ENCODE measurements around the gene KCNMB4.

KCNMB4 gene

GRCh38 chr12:70443062-70443673 is 77.1 kb downstream of the KCNMB4 start:
- H2AFZ ChIP-seq (ENCODE audit: low read length), result no peak overlapping the region
- H2BK15ac ChIP-seq (ENCODE audit: low read length), result no peak overlapping the region
- H3K9me3 ChIP-seq (replicated peaks in 1 of 2; ENCODE audit: control insufficient read depth in 2 of 2, insufficient read depth in 1 of 2, low read depth in 1 of 2, low read length in 2 of 2), result no peaks in the 10 kb centered on the region
- no peak overlapping the region for H3K9ac ChIP-seq (ENCODE audit: low read depth, low read length, poor library complexity)
- WGBS, 2 donors (ENCODE audit: extremely low coverage in 2 of 2, insufficient read length in 2 of 2, insufficient replicate concordance in 1 of 2), result no CpG with 5 or more reads among the region's 1 CpG
- no peak overlapping the region for H2BK5ac ChIP-seq (ENCODE audit: low read length)
- no peaks in the 10 kb centered on the region for H3K4me1 ChIP-seq (ENCODE audit: control insufficient read depth in 2 of 2, insufficient read depth in 1 of 2, low read depth in 1 of 2, low read length in 2 of 2)
- no peaks in the 10 kb centered on the region for H3K79me1 ChIP-seq (ENCODE audit: low read depth, low read length)
- H3K4ac ChIP-seq (ENCODE audit: low read length), result no peak overlapping the region
- no peak for DNase-seq (ENCODE audit: low spot score)
- no peak overlapping the region for H4K8ac ChIP-seq (ENCODE audit: low read depth, low read length)
- no peak overlapping the region for H3K27ac ChIP-seq (replicated peaks; ENCODE audit: low read length)
- H3K27me3 ChIP-seq (ENCODE audit: control insufficient read depth in 3 of 3, insufficient read depth in 3 of 3, low read depth in 1 of 3, low read length in 3 of 3), result no peaks in the 10 kb centered on the region
- H2BK120ac ChIP-seq (ENCODE audit: low read depth, low read length), result no peak overlapping the region
- no peak overlapping the region for H2BK12ac ChIP-seq (ENCODE audit: low read length)
- no peak overlapping the region for H3K23ac ChIP-seq (ENCODE audit: low read depth, low read length, poor library complexity)
- H3K14ac ChIP-seq (ENCODE audit: low read length), result no peak overlapping the region
- H3K4me2 ChIP-seq (ENCODE audit: insufficient read depth, low read length, poor library complexity, severe bottlenecking), result no peak overlapping the region
- H3K4me3 ChIP-seq (ENCODE audit: low read length in 2 of 2), result no peak overlapping the region
- no peak overlapping the region for H3K18ac ChIP-seq (ENCODE audit: low read length)
- no peak overlapping the region for H2AK5ac ChIP-seq (ENCODE audit: low read depth, low read length)
- no peaks in the 10 kb centered on the region for H3K36me3 ChIP-seq (replicated peaks in 1 of 2; ENCODE audit: control insufficient read depth in 2 of 2, insufficient read depth in 2 of 2, low read length in 2 of 2)
- H4K91ac ChIP-seq (ENCODE audit: low read depth, low read length, poor library complexity), result no peak overlapping the region

- Histone ChIP-seq H4K8ac (ENCODE audit: low read depth, low read length) (no peak overlapping the region), H3K14ac (ENCODE audit: low read length) (no peak overlapping the region), H2AK5ac (ENCODE audit: low read depth, low read length) (no peak overlapping the region), H2BK120ac (ENCODE audit: low read depth, low read length) (no peak overlapping the region), H2BK5ac (ENCODE audit: low read length) (no peak overlapping the region), H2BK12ac (ENCODE audit: low read length) (no peak overlapping the region), H3K36me3 (replicated peaks in 1 of 2; ENCODE audit: control insufficient read depth in 2 of 2, insufficient read depth in 2 of 2, low read length in 2 of 2) (no peaks in the 10 kb centered on the region), H3K79me1 (ENCODE audit: low read depth, low read length) (no peaks in the 10 kb centered on the region), H3K23ac (ENCODE audit: low read depth, low read length, poor library complexity) (no peak overlapping the region), H3K4me1 (ENCODE audit: control insufficient read depth in 2 of 2, insufficient read depth in 1 of 2, low read depth in 1 of 2, low read length in 2 of 2) (no peaks in the 10 kb centered on the region), H3K4me2 (ENCODE audit: insufficient read depth, low read length, poor library complexity, severe bottlenecking) (no peak overlapping the region), H3K4ac (ENCODE audit: low read length) (no peak overlapping the region), H3K9ac (ENCODE audit: low read depth, low read length, poor library complexity) (no peak overlapping the region), H2AFZ (ENCODE audit: low read length) (no peak overlapping the region), H3K18ac (ENCODE audit: low read length) (no peak overlapping the region), H2BK15ac (ENCODE audit: low read length) (no peak overlapping the region), H3K4me3 (ENCODE audit: low read length in 2 of 2) (no peak overlapping the region), H3K9me3 (replicated peaks in 1 of 2; ENCODE audit: control insufficient read depth in 2 of 2, insufficient read depth in 1 of 2, low read depth in 1 of 2, low read length in 2 of 2) (peaks cover 0 to 5% of the 10 kb centered on the region in 2 donors), H3K27me3 (ENCODE audit: control insufficient read depth in 3 of 3, insufficient read depth in 3 of 3, low read depth in 1 of 3, low read length in 3 of 3) (no peaks in the 10 kb centered on the region), H4K91ac (ENCODE audit: low read depth, low read length, poor library complexity) (no peak overlapping the region), H3K27ac (replicated peaks; ENCODE audit: low read length) (no peak overlapping the region)
- no peak for DNase-seq (ENCODE audit: low spot score)
- WGBS, 2 donors (ENCODE audit: extremely low coverage in 2 of 2, insufficient read length in 2 of 2, insufficient replicate concordance in 1 of 2), result no CpG with 5 or more reads among the region's 4 CpGs
These were observed 78.8 kb downstream of the KCNMB4 start for GRCh38 chr12:70444903-70445302.

DNA sequence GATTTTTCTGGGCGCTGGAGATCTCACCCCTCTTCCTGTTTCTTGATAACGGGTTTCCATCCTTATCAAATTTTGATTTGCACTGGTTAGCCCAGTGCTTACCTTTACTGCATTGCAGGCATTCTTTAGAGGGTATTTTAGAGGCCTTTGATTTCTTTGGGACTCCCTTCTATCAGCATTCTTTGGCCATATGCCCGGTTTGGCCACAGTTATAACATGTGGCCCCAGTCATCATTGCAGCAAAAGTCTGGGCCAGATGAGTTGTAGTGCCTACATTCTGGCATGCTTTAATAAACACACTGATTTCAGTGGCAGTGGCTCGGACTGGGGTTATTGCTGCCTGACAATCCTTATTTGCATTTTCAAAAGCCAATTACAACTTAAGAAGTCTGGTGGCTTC is 82.3 kb downstream of the KCNMB4 start:
- no peak overlapping the region for H4K8ac ChIP-seq (ENCODE audit: low read depth, low read length)
- peaks cover 5 to 11% of the 10 kb centered on the region in 2 donors for H3K9me3 ChIP-seq (replicated peaks in 1 of 2; ENCODE audit: control insufficient read depth in 2 of 2, insufficient read depth in 1 of 2, low read depth in 1 of 2, low read length in 2 of 2)
- H2AK5ac ChIP-seq (ENCODE audit: low read depth, low read length), result no peak overlapping the region
- no peaks in the 10 kb centered on the region for H3K27me3 ChIP-seq (ENCODE audit: control insufficient read depth in 3 of 3, insufficient read depth in 3 of 3, low read depth in 1 of 3, low read length in 3 of 3)
- no peak overlapping the region for H3K27ac ChIP-seq (replicated peaks; ENCODE audit: low read length)
- H2AFZ ChIP-seq (ENCODE audit: low read length), result no peak overlapping the region
- H3K9ac ChIP-seq (ENCODE audit: low read depth, low read length, poor library complexity), result no peak overlapping the region
- WGBS, 2 donors (ENCODE audit: extremely low coverage in 2 of 2, insufficient read length in 2 of 2, insufficient replicate concordance in 1 of 2), result no CpG with 5 or more reads among the region's 4 CpGs
- H3K18ac ChIP-seq (ENCODE audit: low read length), result no peak overlapping the region
- H4K91ac ChIP-seq (ENCODE audit: low read depth, low read length, poor library complexity), result no peak overlapping the region
- no peaks in the 10 kb centered on the region for H3K79me1 ChIP-seq (ENCODE audit: low read depth, low read length)
- no peak overlapping the region for H2BK15ac ChIP-seq (ENCODE audit: low read length)
- no peak overlapping the region for H3K4me2 ChIP-seq (ENCODE audit: insufficient read depth, low read length, poor library complexity, severe bottlenecking)
- no peak overlapping the region for H3K4me3 ChIP-seq (ENCODE audit: low read length in 2 of 2)
- no peaks in the 10 kb centered on the region for H3K4me1 ChIP-seq (ENCODE audit: control insufficient read depth in 2 of 2, insufficient read depth in 1 of 2, low read depth in 1 of 2, low read length in 2 of 2)
- H3K14ac ChIP-seq (ENCODE audit: low read length), result no peak overlapping the region
- no peaks in the 10 kb centered on the region for H3K36me3 ChIP-seq (replicated peaks in 1 of 2; ENCODE audit: control insufficient read depth in 2 of 2, insufficient read depth in 2 of 2, low read length in 2 of 2)
- DNase-seq (ENCODE audit: low spot score), result no peak
- H3K4ac ChIP-seq (ENCODE audit: low read length), result no peak overlapping the region
- no peak overlapping the region for H3K23ac ChIP-seq (ENCODE audit: low read depth, low read length, poor library complexity)
- H2BK5ac ChIP-seq (ENCODE audit: low read length), result no peak overlapping the region
- H2BK120ac ChIP-seq (ENCODE audit: low read depth, low read length), result no peak overlapping the region
- H2BK12ac ChIP-seq (ENCODE audit: low read length), result no peak overlapping the region

DNA sequence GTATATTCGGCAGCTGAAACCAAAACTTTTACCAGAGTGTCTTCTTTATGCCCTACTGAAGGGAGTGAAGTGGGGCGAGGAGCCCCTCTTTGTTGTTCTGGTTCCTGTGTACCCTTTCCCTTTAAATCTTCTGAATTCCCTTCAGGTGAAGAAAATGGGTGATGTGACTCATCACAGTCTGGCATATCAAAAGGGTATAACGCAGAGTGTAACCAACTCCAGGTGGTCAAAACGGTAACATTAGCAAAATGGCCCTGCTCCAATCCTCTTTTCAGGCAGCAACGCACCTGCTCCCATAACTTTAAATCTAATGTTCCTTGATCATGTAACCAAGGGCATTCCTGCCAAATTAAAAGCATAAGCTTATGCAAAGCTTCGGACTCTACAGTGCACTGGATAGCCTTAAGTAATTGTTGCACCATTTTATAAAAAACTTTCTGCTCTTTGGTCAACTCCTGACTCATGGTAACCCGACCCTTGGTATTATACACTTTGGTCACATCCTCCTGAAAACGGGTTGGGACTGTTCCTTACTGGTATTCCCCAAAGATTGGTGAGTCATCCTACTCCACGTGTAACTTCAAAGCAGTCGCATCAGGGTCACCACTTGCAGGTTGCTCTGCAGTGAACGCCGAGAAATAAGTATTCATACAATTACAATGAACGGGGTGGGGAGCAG is 83.1 kb downstream of the KCNMB4 start:
- Histone ChIP-seq H2BK12ac (ENCODE audit: low read length) (no peak overlapping the region), H3K9ac (ENCODE audit: low read depth, low read length, poor library complexity) (no peak overlapping the region), H3K14ac (ENCODE audit: low read length) (no peak overlapping the region), H3K27me3 (ENCODE audit: control insufficient read depth in 3 of 3, insufficient read depth in 3 of 3, low read depth in 1 of 3, low read length in 3 of 3) (no peaks in the 10 kb centered on the region), H2BK120ac (ENCODE audit: low read depth, low read length) (no peak overlapping the region), H3K23ac (ENCODE audit: low read depth, low read length, poor library complexity) (no peak overlapping the region), H2AK5ac (ENCODE audit: low read depth, low read length) (no peak overlapping the region), H3K9me3 (replicated peaks in 1 of 2; ENCODE audit: control insufficient read depth in 2 of 2, insufficient read depth in 1 of 2, low read depth in 1 of 2, low read length in 2 of 2) (peaks cover 5 to 11% of the 10 kb centered on the region in 2 donors), H2AFZ (ENCODE audit: low read length) (no peak overlapping the region), H3K4ac (ENCODE audit: low read length) (no peak overlapping the region), H2BK5ac (ENCODE audit: low read length) (no peak overlapping the region), H3K27ac (replicated peaks; ENCODE audit: low read length) (no peak overlapping the region), H3K4me2 (ENCODE audit: insufficient read depth, low read length, poor library complexity, severe bottlenecking) (no peak overlapping the region), H4K8ac (ENCODE audit: low read depth, low read length) (no peak overlapping the region), H3K4me3 (ENCODE audit: low read length in 2 of 2) (no peak overlapping the region), H2BK15ac (ENCODE audit: low read length) (no peak overlapping the region), H3K36me3 (replicated peaks in 1 of 2; ENCODE audit: control insufficient read depth in 2 of 2, insufficient read depth in 2 of 2, low read length in 2 of 2) (no peaks in the 10 kb centered on the region), H4K91ac (ENCODE audit: low read depth, low read length, poor library complexity) (no peak overlapping the region), H3K4me1 (ENCODE audit: control insufficient read depth in 2 of 2, insufficient read depth in 1 of 2, low read depth in 1 of 2, low read length in 2 of 2) (no peaks in the 10 kb centered on the region), H3K79me1 (ENCODE audit: low read depth, low read length) (no peaks in the 10 kb centered on the region), H3K18ac (ENCODE audit: low read length) (no peak overlapping the region)
- WGBS, 2 donors (ENCODE audit: extremely low coverage in 2 of 2, insufficient read length in 2 of 2, insufficient replicate concordance in 1 of 2), result no CpG with 5 or more reads among the region's 13 CpGs
- DNase-seq (ENCODE audit: low spot score), result no peak
